Stimulated activated naive CD4-positive, alpha-beta T cell (primary cell): ENCODE measurements around the gene CFP.
"Not testable (repeated sequence)": the region's sequence is repeated elsewhere in the genome, so short reads cannot be mapped to it uniquely, and the experiment has no call there.

ENCODE experiments used
- DNase-seq, 6 experiments: peaks; one replicate each; lab custom pipeline; 2025; lab: John Stamatoyannopoulos, UW

Gene CFP

GRCh38 chrX:47629419-47630200, at the start of gene CFP:
CFP (minus strand) TSS chrX:47629930; CDS start chrX:47629844, 86 bp downstream.
- peak in 3 of 6 experiments; percentile 3 to 36 (median 25) for DNase-seq

DNA sequence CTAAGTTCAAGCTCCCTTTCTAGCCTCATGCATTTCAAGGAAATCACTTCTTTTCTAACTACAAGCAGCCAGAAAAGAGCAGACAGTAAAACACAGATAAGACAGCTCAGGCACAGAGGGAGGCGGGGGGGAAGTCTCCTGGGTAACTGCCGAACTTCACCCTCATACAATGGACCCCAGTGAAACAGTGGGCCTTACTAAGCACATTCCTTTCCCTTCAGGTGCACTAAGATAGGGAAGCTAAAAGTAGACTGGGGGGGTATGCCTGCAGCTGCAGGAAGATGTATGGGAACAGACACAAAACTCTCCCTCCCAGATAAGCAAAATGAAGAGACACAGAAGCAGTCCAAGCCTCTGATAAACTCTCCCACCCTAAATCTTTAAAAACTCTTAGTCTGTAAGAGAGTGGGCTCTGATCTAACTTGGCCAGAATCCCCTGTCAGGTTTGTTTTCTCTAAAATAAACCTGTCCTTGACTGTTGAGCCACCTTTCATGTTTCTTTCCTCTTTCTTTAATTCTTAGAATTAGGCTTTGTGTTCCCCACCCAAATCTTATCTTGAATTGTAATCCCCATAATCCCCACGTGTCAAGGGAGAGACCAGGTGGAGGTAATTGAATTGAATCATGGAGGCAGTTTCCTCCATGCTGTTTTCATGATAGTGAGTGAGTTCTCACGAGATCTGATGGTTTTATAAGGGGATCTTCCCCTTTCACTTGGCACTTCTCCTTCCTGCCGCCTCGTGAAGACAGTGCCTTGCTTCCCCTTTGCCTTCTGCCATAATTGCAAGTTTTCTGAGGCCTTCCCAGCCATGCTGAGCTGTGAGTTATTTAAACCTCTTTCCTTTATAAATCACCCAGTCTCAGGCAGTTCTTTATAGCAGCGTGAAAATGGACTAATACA, 46.5 kb upstream of the CFP start:
- DNase-seq = not testable (repeated sequence)

DNA sequence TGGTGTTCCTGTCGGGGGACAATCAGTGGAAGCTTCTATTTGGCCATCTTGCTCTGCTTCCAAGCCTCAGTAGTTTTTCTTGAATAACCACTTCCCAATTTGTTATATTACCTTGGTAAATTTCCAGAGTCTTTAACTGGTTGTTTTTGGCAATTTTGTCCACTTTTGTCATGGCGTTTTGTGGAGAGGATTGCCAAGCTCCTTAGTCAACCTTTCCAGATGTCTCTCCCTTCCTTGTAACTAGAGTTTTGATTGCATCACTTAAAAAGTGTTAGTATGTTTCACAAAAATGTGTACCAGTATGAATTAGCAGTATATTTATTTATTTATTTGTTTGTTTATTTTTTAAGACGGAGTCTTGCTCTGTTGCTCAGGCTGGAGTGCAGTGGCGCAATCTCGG, 45.0 kb upstream of the CFP start:
- no peak for DNase-seq

DNA sequence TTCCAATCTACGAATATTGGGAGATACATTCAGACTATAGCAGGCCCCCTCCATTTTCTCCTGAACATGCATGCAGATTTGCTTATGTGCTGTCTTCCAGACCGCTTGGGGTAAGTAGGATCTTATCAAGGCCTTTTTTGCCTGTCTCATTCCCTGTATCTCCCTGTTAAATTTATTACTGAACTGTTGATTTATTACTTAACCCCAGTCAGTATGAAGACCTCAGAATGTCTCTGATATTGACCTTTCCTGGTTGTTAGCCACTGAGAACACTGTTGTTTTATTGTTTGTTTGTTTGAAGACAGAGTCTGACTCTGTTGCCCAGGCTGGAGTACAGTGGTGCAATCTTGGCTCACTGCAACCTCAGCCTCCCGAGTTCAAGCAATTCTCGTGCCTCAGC, 36.1 kb upstream of the CFP start:
- not testable (repeated sequence) for DNase-seq

DNA sequence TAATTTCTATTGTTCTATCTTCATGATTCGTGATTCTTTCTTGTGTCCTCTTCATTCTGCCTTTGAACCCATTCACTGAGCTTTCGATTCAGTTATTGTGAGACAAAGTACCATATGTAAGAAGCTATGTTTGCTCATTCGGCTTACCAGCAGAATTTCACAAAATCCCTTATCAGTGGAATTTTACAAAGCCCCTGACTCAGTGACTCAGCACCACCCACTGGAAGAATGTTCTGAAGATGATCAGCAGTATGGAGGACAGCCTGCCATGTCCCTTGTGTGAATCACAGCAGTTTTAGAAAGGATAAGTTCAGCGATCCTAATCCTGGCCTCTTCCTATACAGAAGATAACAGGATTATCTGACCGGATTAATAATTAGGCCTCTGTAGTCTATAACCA, 35.0 kb upstream of the CFP start:
- DNase-seq = no peak

- DNase-seq = no peak
These were observed 32.5 kb upstream of the CFP start for GRCh38 chrX:47662144-47662657.

DNA sequence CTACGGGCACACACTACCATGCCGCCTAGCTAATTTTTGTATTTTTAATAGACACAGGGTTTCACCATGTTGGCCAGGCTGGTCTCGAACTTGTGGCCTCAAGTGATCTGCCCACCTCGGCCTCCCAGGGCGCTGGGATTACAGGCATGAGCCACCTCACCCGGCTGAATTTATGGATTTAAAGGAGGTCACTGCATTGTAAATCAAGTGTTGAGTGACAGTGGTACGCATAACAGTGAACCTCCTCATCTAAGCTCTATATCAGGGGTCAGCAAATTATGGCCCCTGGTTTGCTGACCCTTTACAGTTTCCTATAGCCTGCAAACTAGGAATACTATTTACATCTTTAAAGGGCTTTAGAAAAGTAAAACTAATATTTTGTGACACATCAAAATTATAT, 31.8 kb upstream of the CFP start:
- DNase-seq = no peak

GRCh38 chrX:47659421-47659726, 29.6 kb upstream of the CFP start:
- no peak for DNase-seq

DNA sequence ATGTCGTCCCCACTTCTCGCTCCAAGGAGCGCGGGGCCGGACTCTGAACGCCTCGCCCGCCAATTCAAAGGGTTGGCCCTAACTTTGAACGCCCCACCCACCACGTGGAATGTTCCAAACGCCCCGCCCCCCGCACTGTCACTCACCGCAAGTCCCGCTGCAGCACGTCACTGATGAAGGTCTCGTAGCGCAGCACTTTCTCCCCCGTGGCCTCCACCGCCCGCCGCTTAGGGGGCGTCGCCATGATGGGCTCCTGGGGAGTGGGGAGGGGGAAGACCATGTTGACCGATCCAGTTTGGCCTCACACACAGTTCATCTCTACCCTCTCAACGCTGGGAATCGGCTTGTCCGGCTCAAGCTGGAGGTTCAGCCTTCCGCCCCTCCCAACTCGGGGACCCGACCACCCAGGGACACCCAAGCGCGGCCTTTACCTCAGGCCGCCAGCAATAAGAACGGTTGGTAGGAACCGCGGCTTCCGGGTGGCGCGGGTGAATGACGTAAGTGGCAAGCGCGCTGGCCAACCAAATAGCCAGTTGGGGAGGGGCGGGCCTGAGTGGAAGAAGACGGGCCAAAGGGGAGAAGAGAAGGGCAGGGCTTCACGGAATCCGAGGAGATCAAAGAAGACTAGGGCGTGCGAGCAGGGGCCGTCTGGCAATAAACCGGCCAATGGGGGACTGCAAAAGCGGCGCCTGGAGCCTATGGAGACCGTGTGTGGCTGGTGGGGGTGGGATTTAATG, 29.1 kb upstream of the CFP start, which contains the start of gene UXT:
Gene UXT (minus strand): TSS at position 497 of the 737 bp plus-strand sequence. CDS start 253 bp downstream, at position 244.
- DNase-seq = peak; percentile 83 to 92 (median 90)

GRCh38 chrX:47658301-47658683, 28.6 kb upstream of the CFP start:
- DNase-seq = no peak

DNA sequence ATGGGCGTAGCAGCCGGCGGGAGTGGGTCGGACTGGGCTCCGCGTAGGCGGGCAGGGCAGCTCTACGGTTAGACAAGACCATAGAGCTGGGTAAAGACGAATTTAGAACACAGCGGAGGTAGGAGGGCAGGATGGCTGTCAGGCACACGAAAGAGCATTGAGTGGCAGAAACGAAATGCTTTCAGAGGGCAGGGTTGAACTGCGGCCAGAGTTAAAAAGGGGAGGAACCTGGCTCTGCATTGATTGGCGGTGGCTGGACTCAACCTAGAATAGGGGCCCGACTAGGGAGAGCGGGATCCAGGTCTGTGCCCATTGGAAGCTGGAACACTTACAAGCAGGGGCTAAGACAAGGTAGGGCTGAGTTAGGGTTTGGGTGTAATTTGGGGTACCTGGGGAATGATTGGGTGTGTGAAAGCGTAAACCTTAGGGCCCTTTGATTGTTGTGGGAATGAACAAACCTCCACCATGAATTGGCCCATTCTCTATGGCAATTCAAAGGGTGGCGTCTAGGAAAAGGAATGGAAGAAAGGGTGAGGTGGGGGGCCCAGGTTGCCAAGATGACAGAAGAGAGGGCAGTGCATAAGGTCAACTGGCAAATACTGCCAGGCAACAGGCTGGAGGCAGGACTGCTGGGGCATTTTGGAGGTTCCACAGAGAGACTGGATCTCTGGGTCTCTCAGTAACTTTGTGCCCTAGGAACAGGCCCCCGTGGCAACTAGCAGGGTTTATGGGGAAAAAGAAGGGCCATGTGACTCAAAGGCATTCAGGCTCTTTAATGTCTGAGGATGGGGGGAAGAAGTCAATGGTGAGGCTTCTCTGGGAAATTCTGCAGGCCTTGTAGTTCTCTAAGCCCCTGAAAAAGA, 21.5 kb upstream of the CFP start:
- DNase-seq = no peak

DNA sequence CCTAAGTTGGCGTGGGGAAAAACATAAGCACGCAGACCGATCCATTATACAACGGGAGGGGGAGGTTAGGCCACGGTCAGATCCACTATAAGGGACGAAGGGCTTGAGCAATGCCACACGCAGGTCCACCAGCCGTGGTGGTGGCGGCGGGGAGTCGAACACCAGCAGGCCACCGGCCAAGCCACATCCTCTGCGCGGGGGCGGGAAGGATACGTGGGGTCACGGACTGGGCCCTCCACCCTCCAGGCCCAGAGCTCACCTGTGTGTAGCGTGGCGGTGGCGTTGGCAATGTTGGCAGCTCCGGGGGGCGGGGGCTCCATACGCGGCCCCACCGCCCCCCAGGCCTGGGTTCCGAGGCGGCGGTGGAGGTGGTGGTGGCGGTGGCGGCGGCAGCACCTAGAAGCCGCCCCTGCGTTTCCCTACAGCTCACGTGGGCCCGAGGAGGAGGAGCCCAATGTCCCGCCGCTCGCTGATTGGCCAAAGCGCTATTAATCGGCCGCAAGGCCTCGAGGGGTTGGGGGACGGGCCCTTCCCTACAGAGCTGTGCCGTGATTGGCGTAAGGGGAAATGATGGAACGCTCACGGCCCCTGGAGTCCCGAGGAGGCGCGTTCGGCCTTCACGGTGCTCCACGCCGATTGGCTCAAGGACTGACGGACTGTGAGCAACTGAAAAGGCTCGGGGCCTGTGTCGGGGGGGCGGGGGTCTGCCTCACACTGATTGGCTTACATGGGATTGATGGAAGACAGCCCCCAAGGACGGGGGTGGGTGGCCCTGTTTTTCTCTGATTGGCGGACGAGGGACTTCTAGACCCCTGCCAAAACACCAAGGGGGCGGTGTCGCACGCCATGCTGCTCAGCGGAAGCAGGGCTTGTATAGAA, 20.7 kb upstream of the CFP start, which contains the start of gene ELK1:
Gene ELK1 (minus strand): TSS at position 400 of the 879 bp plus-strand sequence. CDS start 9,122 bp downstream, outside the sequence.
- peak; percentile 78 to 91 (median 87) for DNase-seq

DNA sequence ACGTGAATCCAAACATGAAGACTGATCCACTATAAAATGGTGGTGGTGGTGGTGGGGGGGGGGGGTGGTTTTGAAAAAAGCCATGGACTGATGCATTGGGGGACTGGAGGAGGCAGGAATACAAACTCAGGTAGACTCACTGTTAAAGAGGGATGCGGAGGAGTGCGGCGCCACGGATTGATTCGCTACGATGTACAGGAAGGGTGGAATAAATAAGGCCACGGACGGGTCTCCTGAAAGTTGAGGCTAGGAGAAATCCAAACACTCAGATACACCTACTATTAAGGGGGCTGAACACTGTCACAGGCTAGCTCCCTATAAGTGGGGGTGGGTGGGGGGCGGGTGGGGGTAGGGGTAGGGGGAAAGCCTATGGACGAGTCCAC, 20.0 kb upstream of the CFP start:
- no peak for DNase-seq

DNA sequence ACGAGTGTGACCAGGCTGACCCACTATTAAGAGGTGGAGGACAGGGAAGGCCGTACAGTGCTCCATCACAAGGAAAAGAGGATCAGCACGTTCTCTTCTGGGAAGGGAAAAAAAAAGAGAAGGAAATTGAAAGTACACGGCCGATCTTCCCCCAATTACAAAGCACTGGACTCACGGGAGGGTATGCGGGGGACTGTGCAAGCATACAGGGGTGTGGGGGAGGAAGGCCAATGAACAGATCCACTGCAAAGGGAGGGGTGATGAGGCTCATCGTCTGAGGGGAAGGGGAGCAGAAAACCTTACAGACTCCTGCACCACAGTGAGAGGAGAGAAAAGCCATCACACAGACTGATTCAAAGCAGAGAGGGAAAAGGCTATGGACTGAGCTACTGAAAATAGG, 19.5 kb upstream of the CFP start:
- no peak for DNase-seq

- DNase-seq = peak in 1 of 6 experiments; percentile 12
These were observed 18.6 kb upstream of the CFP start for GRCh38 chrX:47648376-47648775.

DNA sequence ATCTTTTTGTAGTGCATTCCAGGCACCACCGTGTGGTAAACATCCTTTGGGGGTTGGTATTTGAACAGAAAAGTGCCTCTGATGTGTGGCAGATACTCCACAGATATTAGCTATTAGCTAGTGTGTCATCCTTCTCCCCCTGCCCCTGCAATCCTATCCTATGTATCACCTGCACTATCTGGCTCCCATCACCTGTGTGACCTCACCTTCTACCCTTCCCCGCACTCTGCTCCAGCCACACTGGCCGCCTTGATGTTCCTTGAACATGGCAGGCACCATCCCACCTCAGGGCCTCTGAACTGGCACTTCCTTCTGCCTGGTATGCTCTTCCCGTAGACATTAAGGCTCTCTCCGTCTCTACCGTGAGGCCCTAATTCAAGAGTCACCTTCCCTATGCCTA, 16.9 kb upstream of the CFP start:
- DNase-seq = no peak

DNA sequence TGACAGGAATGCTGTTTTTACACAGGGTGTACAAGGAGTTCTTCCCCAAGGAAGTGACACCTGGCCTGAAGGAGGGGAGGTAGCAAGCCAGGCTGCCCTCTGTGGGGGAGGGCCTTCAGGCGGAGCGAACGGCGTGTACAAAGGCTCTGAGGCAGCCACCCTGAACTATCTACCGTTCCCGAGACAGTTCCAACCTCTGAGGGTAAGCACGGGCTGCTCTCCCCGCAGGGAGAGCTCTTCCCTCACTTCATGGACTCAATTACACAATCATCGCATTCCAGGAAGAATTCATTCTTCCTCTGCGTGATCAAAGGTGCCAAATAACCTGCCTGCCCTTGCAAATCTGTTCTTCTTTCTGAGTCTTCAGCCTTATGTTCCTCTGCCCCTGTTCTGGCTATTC, 15.8 kb upstream of the CFP start:
- no peak for DNase-seq

- peak in 1 of 6 experiments; percentile 3 for DNase-seq
These were observed 14.9 kb upstream of the CFP start for GRCh38 chrX:47644557-47645091.

DNA sequence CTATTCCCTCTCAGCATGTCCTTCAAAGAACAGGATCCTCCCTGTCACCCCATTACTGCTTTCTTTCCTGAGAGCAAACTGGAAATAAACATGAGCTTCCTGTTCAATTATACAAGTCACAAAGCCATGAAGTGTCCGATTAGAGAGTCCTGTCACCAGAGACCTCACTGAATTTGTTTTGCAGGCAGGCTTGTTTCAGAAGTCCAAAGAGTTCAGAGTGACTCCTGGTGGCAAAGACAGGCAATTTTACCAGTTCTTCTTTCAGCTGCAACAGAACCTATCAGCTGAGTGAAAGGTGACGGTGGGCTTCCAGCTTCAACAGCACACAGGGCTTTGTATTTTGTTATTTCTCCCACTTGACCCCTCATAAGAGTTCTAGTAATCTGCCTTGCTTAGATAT, 14.2 kb upstream of the CFP start:
- peak in 2 of 6 experiments; percentile 4 to 10 for DNase-seq

GRCh38 chrX:47638816-47639215, 9.1 kb upstream of the CFP start:
- DNase-seq = no peak
